Rectal smooth muscle tissue (tissue), 1 donor: ENCODE measurements around the gene PIK3CD.
"Not testable (repeated sequence)": the region's sequence is repeated elsewhere in the genome, so short reads cannot be mapped to it uniquely, and the experiment has no call there.

Experiments used
- H3K27ac ChIP-seq: one replicate; pipeline ENCODE4 v1.7.0; 2013; ENCODE audit warnings: low read depth, low read length, inconsistent platforms
- H3K27me3 ChIP-seq: one replicate; pipeline ENCODE4 v1.7.0; 2013; ENCODE audit warnings: low read length; ENCODE audit not compliant: control insufficient read depth, insufficient read depth
- H3K36me3 ChIP-seq: one replicate; pipeline ENCODE4 v1.7.0; 2013; ENCODE audit warnings: low read length; ENCODE audit not compliant: control insufficient read depth, insufficient read depth
- H3K4me1 ChIP-seq: one replicate; pipeline ENCODE4 v1.7.0; 2013; ENCODE audit warnings: low read length; ENCODE audit not compliant: control insufficient read depth, insufficient read depth
- H3K4me3 ChIP-seq: one replicate; pipeline ENCODE4 v1.7.0; 2013; ENCODE audit warnings: low read length
- H3K9ac ChIP-seq: one replicate; pipeline ENCODE4 v1.7.0; 2013; ENCODE audit warnings: low read length

PIK3CD gene

DNA sequence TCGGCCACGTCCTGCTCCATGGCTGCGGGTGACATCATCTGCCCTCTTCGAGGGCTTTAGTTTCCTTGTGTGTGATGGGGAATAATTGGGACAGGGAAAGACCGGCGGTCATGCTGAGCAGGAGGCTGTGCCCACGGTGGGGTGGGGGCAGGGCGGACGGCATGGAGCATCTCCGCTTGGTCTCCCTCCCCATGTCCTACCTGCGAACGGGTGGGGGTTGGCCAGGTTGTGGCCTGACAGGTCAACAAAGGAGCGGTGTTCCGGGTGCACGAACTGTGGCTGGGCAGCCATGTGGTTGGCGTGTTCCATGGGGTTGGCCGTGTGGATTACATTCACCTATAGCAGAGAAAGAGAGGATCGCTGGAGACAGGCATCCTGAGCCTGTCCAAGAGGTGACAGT is 80.0 kb downstream of the PIK3CD start:
- Histone ChIP-seq H3K36me3 (peaks cover 58% of the 10 kb centered on the region), H3K27ac (no peak overlapping the region), H3K4me3 (no peak overlapping the region), H3K4me1 (no peaks in the 10 kb centered on the region), H3K9ac (no peak overlapping the region), H3K27me3 (no peaks in the 10 kb centered on the region)

DNA sequence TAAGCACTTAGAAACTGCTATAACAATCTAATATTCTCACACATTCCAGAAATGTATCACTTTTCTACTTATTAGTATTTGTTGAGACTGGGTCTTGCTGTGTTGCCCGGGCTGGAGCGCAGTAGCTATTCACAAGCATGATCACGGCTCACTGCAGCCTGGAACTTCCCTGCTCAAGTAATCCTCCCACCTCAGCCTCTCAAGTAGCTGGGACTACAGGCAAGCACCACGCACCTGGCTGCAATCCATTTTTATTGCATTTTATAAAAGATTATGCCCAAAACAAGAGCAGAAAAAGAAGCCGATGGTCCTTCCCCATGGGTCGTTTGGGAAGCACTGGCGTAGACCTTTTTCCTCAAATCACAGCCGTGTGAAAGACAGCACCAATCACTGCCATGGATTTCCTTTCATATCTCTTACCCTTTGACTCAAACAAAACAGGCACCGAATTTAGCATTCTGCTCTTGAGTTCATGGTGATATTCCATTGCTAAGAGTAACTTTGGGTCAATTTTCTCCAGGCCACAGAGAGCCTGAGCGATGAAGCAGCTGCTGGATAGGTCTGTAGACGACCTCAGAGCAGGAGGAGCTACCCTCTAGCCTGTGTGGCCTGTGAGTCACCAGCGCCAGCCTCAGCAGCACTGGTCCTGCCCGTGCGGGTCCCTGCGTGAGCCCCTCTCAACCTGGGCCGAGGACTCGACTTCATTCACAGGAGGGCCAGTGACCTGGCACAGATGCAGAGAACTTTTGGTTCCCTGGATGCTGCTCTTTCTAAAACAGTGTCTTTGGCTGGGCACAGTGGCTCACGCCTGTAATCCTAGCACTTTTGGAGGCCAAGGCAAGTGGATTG is 80.8 kb downstream of the PIK3CD start:
- H3K27ac ChIP-seq, result no peak overlapping the region

DNA sequence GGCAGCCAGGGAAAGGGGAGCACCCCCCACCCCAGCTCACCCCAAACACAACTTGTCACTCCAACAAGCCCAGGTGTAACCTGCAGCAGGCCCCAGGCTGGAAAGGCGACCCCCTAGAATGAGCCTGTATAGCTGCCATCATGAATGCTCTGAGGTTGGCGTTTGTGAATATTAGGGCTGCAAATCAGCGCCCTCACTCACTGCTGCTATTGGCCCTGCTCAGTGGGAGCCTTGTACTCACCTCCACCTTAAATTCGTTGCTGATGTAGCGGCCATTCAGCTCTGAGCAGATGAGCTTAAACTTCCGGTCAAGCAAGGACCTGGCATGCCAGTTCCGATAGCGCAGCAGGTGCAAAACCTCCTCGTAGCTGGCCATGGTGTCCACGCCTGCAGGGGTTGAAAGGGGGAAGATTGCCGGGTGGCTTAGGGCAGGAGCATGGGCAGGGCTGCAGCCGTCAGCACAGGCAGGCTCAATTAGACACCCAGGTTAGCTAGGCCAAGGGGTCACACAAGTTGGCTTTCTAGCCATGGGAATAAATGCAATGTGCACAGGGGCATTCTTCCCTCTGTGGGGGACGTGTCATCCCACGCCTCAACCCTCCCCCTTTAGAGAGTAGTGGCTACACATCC is 81.7 kb downstream of the PIK3CD start:
- no peak overlapping the region for H3K27ac ChIP-seq
- H3K36me3 ChIP-seq, result peaks cover 54% of the 10 kb centered on the region
- no peak overlapping the region for H3K9ac ChIP-seq
- no peak overlapping the region for H3K4me3 ChIP-seq
- H3K27me3 ChIP-seq, result no peaks in the 10 kb centered on the region
- no peaks in the 10 kb centered on the region for H3K4me1 ChIP-seq

More for the DNA sequence above, 80.8 kb downstream of the PIK3CD start:
- H3K9ac ChIP-seq, result no peak overlapping the region
- H3K27me3 ChIP-seq, result no peaks in the 10 kb centered on the region
- H3K4me1 ChIP-seq, result no peaks in the 10 kb centered on the region
- peaks cover 58% of the 10 kb centered on the region for H3K36me3 ChIP-seq
- H3K4me3 ChIP-seq, result no peak overlapping the region

DNA sequence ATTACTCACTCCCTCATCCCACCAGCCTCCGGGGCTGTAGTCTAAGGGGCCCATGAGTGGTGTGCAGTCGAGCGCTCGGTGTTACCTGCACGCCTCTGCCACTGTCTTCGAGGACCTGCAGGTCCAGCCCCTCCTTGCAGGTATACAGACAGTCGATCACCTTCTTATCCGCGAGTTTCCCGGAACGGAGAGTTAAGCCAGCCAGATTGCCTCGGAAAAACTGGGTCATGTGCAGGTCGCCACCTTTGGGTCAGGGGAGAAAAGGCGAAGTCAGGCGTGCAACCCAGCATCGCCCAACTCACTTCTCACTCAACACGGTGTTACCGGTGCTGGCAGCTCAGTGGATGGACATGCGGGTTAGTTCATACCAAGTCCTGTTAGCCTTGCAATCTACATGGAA is 84.3 kb downstream of the PIK3CD start:
- H3K4me1 ChIP-seq, result no peaks in the 10 kb centered on the region
- no peak overlapping the region for H3K27ac ChIP-seq
- H3K36me3 ChIP-seq, result peaks cover 58% of the 10 kb centered on the region
- H3K9ac ChIP-seq, result no peak overlapping the region
- H3K27me3 ChIP-seq, result no peaks in the 10 kb centered on the region
- H3K4me3 ChIP-seq, result no peak overlapping the region

DNA sequence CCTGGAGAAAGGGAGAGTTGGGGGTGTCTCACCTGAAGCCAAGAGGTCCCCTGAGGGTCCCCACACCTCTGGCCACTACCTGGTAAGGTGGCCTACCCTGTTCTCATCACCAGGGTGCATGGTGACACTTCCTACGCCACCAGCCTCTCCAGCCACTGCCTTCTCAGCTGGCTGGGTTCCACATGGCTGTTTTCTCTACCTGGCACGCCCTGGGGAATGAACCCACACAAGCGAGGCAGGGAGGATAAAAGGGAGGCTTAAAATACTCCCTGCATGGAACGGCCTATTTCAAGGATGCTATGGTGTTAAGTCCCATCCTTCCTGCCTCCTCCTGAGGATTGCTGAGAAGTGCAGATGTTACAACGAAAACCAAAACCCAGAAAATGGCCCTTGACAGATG is 84.7 kb downstream of the PIK3CD start:
- H3K9ac ChIP-seq, result no peak overlapping the region
- no peaks in the 10 kb centered on the region for H3K4me1 ChIP-seq
- no peak overlapping the region for H3K4me3 ChIP-seq
- no peaks in the 10 kb centered on the region for H3K27me3 ChIP-seq
- H3K27ac ChIP-seq, result no peak overlapping the region
- peaks cover 57% of the 10 kb centered on the region for H3K36me3 ChIP-seq

DNA sequence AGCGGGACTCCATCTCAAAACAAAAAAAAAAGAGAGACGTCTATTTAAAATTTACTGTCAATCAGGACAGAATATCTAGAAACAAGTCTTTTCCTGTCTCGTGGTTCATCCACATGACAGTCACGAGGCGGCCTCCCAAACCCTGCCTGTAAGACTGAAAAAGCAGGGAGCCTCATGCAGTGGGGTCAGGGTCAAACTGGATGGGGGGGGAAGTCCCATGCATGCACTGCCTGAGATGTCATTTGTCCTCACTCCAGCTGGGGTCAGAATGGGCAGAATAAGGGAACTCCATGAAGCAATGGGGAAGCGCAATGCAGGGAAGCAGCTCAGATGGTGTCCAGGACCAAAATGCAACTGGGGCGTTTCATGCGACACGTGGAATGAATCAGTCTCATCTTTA is 85.5 kb downstream of the PIK3CD start:
- Histone ChIP-seq H3K9ac (no peak overlapping the region), H3K4me1 (no peaks in the 10 kb centered on the region), H3K36me3 (peaks cover 54% of the 10 kb centered on the region), H3K27me3 (no peaks in the 10 kb centered on the region), H3K27ac (no peak overlapping the region), H3K4me3 (no peak overlapping the region)

DNA sequence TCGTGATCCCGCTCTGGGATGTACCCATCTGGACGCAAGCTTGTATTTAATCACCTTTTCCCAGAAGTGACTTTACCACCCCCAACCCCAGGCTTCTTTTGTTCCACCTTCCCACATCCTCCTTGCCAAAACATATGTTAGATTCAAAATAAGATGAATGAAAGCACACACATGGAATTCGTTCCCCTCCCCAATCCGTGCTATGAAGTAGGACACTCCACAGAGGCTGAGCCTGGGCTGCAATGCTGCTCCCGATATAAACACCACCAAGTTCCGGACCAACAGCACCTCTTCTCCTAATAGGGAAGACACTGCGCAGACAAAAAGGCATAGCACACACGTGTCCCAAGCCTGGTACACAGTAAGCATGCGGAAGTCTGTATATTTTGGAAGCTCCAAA is 86.1 kb downstream of the PIK3CD start:
- no peaks in the 10 kb centered on the region for H3K27me3 ChIP-seq
- peaks cover 49% of the 10 kb centered on the region for H3K36me3 ChIP-seq
- H3K4me1 ChIP-seq, result no peaks in the 10 kb centered on the region
- H3K9ac ChIP-seq, result no peak overlapping the region
- no peak overlapping the region for H3K27ac ChIP-seq
- no peak overlapping the region for H3K4me3 ChIP-seq

DNA sequence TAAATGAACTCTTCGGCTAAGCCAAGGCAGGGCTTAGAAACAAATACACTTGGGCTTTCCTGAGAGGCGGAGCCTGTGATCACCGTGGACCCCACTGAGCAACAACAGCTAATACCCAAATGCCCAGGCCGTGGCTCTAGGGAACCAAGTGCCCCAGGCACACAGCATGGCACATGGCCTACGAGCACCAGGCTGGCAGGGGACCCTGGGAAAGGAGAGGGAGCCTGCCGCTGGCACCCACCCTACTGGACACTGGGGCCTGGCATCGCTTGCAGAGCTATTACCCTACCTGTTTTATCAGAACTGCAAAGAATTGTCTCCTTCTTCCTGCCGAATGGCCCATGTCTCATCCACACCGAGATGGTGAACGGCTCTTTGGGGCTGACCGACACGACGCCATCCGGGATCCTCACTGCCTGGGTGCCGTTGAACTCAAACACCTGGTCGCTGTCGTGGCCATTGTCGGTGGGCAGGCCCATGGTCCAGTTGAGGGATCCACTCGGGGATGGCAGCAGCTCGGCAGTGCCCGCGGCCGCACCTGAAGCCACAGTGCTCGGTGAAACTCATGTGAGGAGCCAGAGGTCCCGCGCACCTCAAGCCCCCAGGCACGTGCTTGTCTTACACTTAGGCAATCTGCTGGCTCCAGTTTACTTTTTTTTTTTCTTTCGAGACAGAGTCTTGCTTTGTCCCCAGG is 92.7 kb downstream of the PIK3CD start:
- Histone ChIP-seq H3K4me1 (no peaks in the 10 kb centered on the region), H3K36me3 (peaks cover 30% of the 10 kb centered on the region), H3K4me3 (no peak overlapping the region), H3K9ac (no peak overlapping the region), H3K27ac (no peak overlapping the region), H3K27me3 (no peaks in the 10 kb centered on the region)

DNA sequence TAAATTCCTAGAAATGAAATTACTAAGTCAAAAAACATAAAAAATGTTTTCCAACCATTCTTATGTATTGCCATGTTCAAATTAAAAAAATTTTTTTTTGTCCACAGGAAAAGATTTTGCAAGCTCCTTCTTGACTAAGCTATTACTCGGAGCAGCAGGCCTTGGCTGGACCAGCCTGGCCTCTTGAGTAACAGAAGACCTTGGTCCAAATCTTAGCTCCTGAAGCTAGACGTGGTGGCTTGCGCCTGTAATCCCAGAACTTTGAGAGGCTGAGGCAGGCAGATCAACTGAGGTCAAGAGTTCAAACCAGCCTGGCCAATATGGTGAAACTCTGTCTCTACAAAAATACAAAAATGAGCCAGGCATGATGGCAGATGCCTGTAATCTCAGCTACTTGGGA is 94.7 kb downstream of the PIK3CD start:
- Histone ChIP-seq H3K27me3 (no peaks in the 10 kb centered on the region), H3K4me1 (no peaks in the 10 kb centered on the region), H3K27ac (no peak overlapping the region), H3K36me3 (peaks cover 26% of the 10 kb centered on the region), H3K9ac (no peak overlapping the region), H3K4me3 (no peak overlapping the region)

DNA sequence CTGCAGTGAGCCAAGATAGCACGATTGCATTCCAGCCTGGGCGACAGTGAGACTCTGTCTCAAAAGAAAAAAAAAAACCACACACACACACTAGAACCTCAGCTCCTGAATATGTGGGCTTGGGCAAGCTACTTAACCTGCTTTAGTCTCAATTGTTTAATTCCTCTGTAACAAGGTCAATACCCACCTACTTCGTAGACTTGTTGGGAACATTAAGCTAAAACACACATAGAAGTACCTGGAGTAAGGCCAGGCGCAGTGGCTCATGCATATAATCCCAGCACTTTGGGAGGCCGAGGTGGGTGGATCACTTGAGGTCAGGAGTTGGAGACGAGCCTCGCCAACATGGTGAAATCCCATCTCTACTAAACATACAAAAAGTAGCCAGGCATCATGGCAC is 95.1 kb downstream of the PIK3CD start:
- Histone ChIP-seq H3K9ac (no peak overlapping the region), H3K27me3 (no peaks in the 10 kb centered on the region), H3K4me3 (no peak overlapping the region), H3K36me3 (peaks cover 25% of the 10 kb centered on the region), H3K4me1 (no peaks in the 10 kb centered on the region), H3K27ac (no peak overlapping the region)

DNA sequence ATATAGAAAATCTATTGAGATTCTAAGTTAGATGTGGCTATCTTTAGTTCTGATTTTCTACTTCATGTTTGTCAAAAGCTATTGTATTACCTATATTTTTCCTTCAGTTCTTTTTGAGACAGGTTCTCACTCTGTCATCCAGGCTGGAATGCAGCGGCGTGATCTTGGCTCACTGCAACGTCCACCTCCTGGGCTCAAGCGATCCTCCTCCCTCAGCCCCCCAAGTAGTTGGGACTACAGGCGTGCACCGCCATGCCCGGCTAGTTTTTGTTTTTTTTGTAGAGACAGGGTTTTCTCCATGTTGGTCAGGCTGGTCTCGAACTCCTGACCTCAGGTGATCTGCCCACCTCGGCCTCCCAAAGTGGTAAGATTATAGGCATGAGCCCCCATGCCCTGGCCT is 96.9 kb downstream of the PIK3CD start:
- H3K4me3 ChIP-seq, H3K27ac ChIP-seq, H3K4me1 ChIP-seq, H3K9ac ChIP-seq, H3K27me3 ChIP-seq: not testable (repeated sequence)
- peaks cover 24% of the 10 kb centered on the region for H3K36me3 ChIP-seq

DNA sequence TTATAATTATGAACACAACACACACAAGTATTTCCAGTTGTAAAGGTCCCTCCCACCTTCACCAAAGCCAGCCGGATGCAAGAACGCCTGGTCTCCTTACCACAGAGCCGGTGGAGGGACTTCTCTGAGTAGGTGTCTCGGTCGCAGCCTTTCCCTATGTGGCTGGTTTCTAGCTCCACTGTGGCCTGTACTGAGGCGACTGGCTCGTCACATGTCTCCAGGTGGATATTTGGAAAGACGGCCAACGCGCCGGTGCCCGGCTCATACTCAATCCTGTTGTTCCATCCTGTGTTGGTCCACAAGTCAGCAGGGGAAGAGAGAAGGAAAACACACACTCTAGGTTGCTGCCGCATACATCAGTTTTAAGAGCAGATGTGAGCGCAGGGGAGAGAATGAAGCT is 97.8 kb downstream of the PIK3CD start:
- Histone ChIP-seq H3K9ac (no peak overlapping the region), H3K36me3 (peaks cover 15% of the 10 kb centered on the region), H3K4me3 (no peak overlapping the region), H3K27me3 (no peaks in the 10 kb centered on the region), H3K4me1 (no peaks in the 10 kb centered on the region), H3K27ac (no peak overlapping the region)
